IMR-90 (cell line): Measurements from ENCODE around the gene RPUSD2. TPM values are rescaled to one million over a fixed set of nuclear protein-coding genes. Genes with fewer than 3 reads are reported as not detected.

Experiments
- ATAC-seq: fragments of 200-7000 bp; cut with Tn5 transposase; 2 replicates; pipeline ENCODE4 v1.9.1; 2020; ENCODE audit warnings: low read depth, mild to moderate bottlenecking, moderate library complexity
- BruUV-seq: library from RNA; stranded (reverse); fragments of 400-500 nt; replicated peaks from 2 replicates; lab custom pipeline; 2021; lab: Mats Ljungman, UMichigan
- CTCF ChIA-PET: fragments of 300-600 bp; formaldehyde crosslinking; extraction: SDS; loops from one replicate; lab custom pipeline; 2021; ENCODE audit warnings: antibody characterized with exemption; lab: Yijun Ruan, JAX
- POLR2A ChIA-PET: fragments of 300-600 bp; sonication (Branson Sonifier 250); formaldehyde crosslinking; loops from one replicate; lab custom pipeline; 2022; ENCODE audit warnings: antibody characterized with exemption; ENCODE audit not compliant: unreplicated experiment; lab: Charles Lee
- DNase-seq: peaks from one replicate; pipeline ENCODE4 v3.0.0; 2013
- H2AFZ ChIP-seq: replicated peaks from 2 replicates; pipeline ENCODE3; 2013; ENCODE audit warnings: low read length, mild to moderate bottlenecking; ENCODE audit not compliant: poor library complexity
- H2AK5ac ChIP-seq: 2 replicates; pipeline ENCODE4 v1.6.1; 2013; ENCODE audit warnings: low read depth, low read length, inconsistent platforms
- H2AK9ac ChIP-seq: replicated peaks from 2 replicates; pipeline ENCODE3; 2013; ENCODE audit warnings: mild to moderate bottlenecking, low read depth, low read length, moderate library complexity; ENCODE audit not compliant: poor library complexity
- H2BK120ac ChIP-seq: 2 replicates; pipeline ENCODE4 v1.6.1; 2013; ENCODE audit warnings: low read depth, low read length, inconsistent platforms
- H2BK15ac ChIP-seq: 3 replicates; pipeline ENCODE4 v1.6.1; 2013; ENCODE audit warnings: low read depth, low read length, inconsistent platforms
- H2BK20ac ChIP-seq: 2 replicates; pipeline ENCODE4 v1.6.1; 2013; ENCODE audit warnings: low read depth, mild to moderate bottlenecking, inconsistent platforms, low read length, moderate library complexity
- H2BK5ac ChIP-seq: 2 replicates; pipeline ENCODE4 v1.6.1; 2013; ENCODE audit warnings: mild to moderate bottlenecking, low read depth, low read length, inconsistent platforms; ENCODE audit not compliant: poor library complexity, severe bottlenecking
- H3K14ac ChIP-seq: replicated peaks from 2 replicates; pipeline ENCODE4 v1.6.1; 2013; ENCODE audit warnings: low read depth, low read length, inconsistent platforms
- H3K18ac ChIP-seq: 2 replicates; pipeline ENCODE4 v1.6.1; 2013; ENCODE audit warnings: low read depth, low read length, control low read depth
- H3K23ac ChIP-seq: 2 replicates; pipeline ENCODE4 v1.6.1; 2013; ENCODE audit warnings: low read depth, low read length, inconsistent platforms
- H3K27ac ChIP-seq: 2 replicates; pipeline ENCODE4 v1.5.1; 2013; ENCODE audit warnings: mild to moderate bottlenecking, control low read depth, low read length; ENCODE audit not compliant: insufficient read depth
- H3K27me3 ChIP-seq: 2 replicates; pipeline ENCODE4 v1.6.1; 2013; ENCODE audit warnings: low read length; ENCODE audit not compliant: control insufficient read depth, insufficient read depth
- H3K36me3 ChIP-seq: 2 replicates; pipeline ENCODE4 v1.6.1; 2013; ENCODE audit warnings: low read length, mixed read lengths; ENCODE audit not compliant: control insufficient read depth, insufficient read depth
- H3K4ac ChIP-seq: 2 replicates; pipeline ENCODE4 v1.6.1; 2013; ENCODE audit warnings: low read depth, low read length, inconsistent platforms
- H3K4me1 ChIP-seq: 2 replicates; pipeline ENCODE4 v1.6.1; 2013; ENCODE audit warnings: low read length, mixed read lengths; ENCODE audit not compliant: control insufficient read depth, insufficient read depth
- H3K4me2 ChIP-seq: 2 replicates; pipeline ENCODE4 v1.6.1; 2013; ENCODE audit warnings: low read depth, mild to moderate bottlenecking, control low read depth, low read length, moderate library complexity
- H3K4me3 ChIP-seq: 2 replicates; pipeline ENCODE4 v1.5.1; 2013; ENCODE audit warnings: low read depth, mild to moderate bottlenecking, control low read depth, low read length, moderate library complexity; ENCODE audit not compliant: insufficient read depth
- H3K56ac ChIP-seq: 2 replicates; pipeline ENCODE4 v1.6.1; 2013; ENCODE audit warnings: low read length, inconsistent platforms; ENCODE audit not compliant: insufficient read depth; ENCODE audit errors: extremely low read depth
- H3K79me1 ChIP-seq, 2 experiments: 2 replicates each; pipeline ENCODE4 v1.6.1; 2013; ENCODE audit warnings: low read length in 2 of 2, inconsistent platforms in 1 of 2, low read depth in 1 of 2
- H3K9ac ChIP-seq: 2 replicates; pipeline ENCODE4 v1.6.1; 2013; ENCODE audit warnings: low read depth, low read length, control low read depth
- H3K9me1 ChIP-seq: 2 replicates; pipeline ENCODE4 v1.6.1; 2013; ENCODE audit warnings: low read length, inconsistent platforms; ENCODE audit not compliant: insufficient read depth
- H3K9me3 ChIP-seq: 2 replicates; pipeline ENCODE4 v1.6.1; 2013; ENCODE audit warnings: low read length; ENCODE audit not compliant: control insufficient read depth, insufficient read depth
- H4K20me1 ChIP-seq: 2 replicates; pipeline ENCODE4 v1.6.1; 2013; ENCODE audit warnings: low read length, inconsistent platforms; ENCODE audit not compliant: insufficient read depth
- H4K5ac ChIP-seq: 2 replicates; pipeline ENCODE4 v1.6.1; 2013; ENCODE audit warnings: mild to moderate bottlenecking, low read depth, low read length, control low read depth
- H4K8ac ChIP-seq, 2 experiments: 2 replicates each; pipeline ENCODE4 v1.6.1; 2013; ENCODE audit warnings: low read depth in 2 of 2, low read length in 2 of 2, control low read depth in 1 of 2, inconsistent platforms in 1 of 2
- H4K91ac ChIP-seq: 2 replicates; pipeline ENCODE4 v1.6.1; 2013; ENCODE audit warnings: low read depth, low read length, inconsistent platforms; ENCODE audit not compliant: insufficient read depth
- CEBPB ChIP-seq: IDR thresholded peaks from 2 replicates; pipeline ENCODE4 v1.6.1; 2012; ENCODE audit warnings: low read depth, low read length, improper control_type of control experiment
- FOS ChIP-seq: fragments of 150-350 bp; IDR thresholded peaks from 2 replicates; pipeline ENCODE4 v1.6.1; 2016; ENCODE audit warnings: low read depth, low read length
- MAZ ChIP-seq: IDR thresholded peaks from 2 replicates; pipeline ENCODE4 v1.6.1; 2012; ENCODE audit warnings: low read depth, mild to moderate bottlenecking, low read length, improper control_type of control experiment, moderate library complexity, borderline replicate concordance
- MXI1 ChIP-seq: IDR thresholded peaks from 2 replicates; pipeline ENCODE4 v1.6.1; 2012; ENCODE audit warnings: low read depth, mild to moderate bottlenecking, low read length, moderate library complexity, borderline replicate concordance
- NFE2L2 ChIP-seq: fragments of 150-350 bp; IDR thresholded peaks from 2 replicates; pipeline ENCODE4 v1.6.1; 2016; ENCODE audit warnings: low read depth, mild to moderate bottlenecking, low read length
- POLR2A ChIP-seq: IDR thresholded peaks from 2 replicates; pipeline ENCODE4 v1.6.1; 2012; ENCODE audit warnings: mild to moderate bottlenecking, low read depth, low read length
- SMC3 ChIP-seq: fragments of 150-350 bp; IDR thresholded peaks from 2 replicates; pipeline ENCODE4 v1.6.1; 2016; ENCODE audit warnings: low read depth, mild to moderate bottlenecking, antibody characterized with exemption, low read length, moderate library complexity
- WGBS, 2 experiments: methylation state at CpG; one replicate each; pipeline versions ENCODE4 v1.1.5 to v1.1.7; 2013; ENCODE audit warnings: missing lambda C conversion rate in 2 of 2; ENCODE audit not compliant: insufficient read length in 1 of 2; ENCODE audit errors: extremely low coverage in 2 of 2; 5-methylcytosine and 5-hydroxymethylcytosine counted together
- dilution Hi-C: fragments of 300-500 bp; cut with HindIII; formaldehyde crosslinking; loops from one replicate; pipeline ENCODE4 v1.14.3; 2018; ENCODE audit warnings: low sequenced_read_pairs; ENCODE audit not compliant: unreplicated experiment
- in situ Hi-C: fragments of 300-500 bp; cut with MboI; formaldehyde crosslinking; loops from 3 replicates; pipeline ENCODE4 v1.14.3; 2019; ENCODE audit warnings: low sequenced_read_pairs, inconsistent platforms, mixed read lengths
- intact Hi-C: fragments of 100-400 bp; cut with micrococcal nuclease; formaldehyde crosslinking; loops from 2 replicates; pipeline ENCODE4 v1.10.0; 2022
- polyA plus RNA-seq, 3 experiments: library from polyadenylated mRNA; depleted of rRNA; stranded (reverse); fragments of >200 nt; gene quantifications; 2 replicates each; pipeline ENCODE4 v1.2.3, GENCODE V29; 2012; ENCODE audit warnings: low replicate concordance in 1 of 3
- total RNA-seq: library from RNA; depleted of rRNA; stranded (reverse); fragments of >200 nt; gene quantifications from 2 replicates; pipeline ENCODE4 v1.2.3, GENCODE V29; 2012
- TF ChIP-seq, protein P1 (sequence below): conservative IDR thresholded peaks from 2 replicates; pipeline ENCODE4 v1.5.1; 2012; ENCODE audit warnings: mild to moderate bottlenecking, low read depth, low read length, improper control_type of control experiment
- TF ChIP-seq, protein P2 (sequence below): fragments of 150-350 bp; IDR thresholded peaks from 2 replicates; pipeline ENCODE4 v1.6.1; 2016; ENCODE audit warnings: low read depth, mild to moderate bottlenecking, low read length, moderate library complexity, borderline replicate concordance
- TF ChIP-seq, protein P3 (sequence below): fragments of 150-350 bp; IDR thresholded peaks from 2 replicates; pipeline ENCODE4 v1.6.1; 2017; ENCODE audit warnings: mild to moderate bottlenecking, antibody characterized with exemption, low read length, low read depth

RPUSD2 gene
- total and polyA plus RNA-seq, 2 of the 4 experiments (the other 2 are of a cell fraction) = 7.4 to 13.4 TPM

DNA sequence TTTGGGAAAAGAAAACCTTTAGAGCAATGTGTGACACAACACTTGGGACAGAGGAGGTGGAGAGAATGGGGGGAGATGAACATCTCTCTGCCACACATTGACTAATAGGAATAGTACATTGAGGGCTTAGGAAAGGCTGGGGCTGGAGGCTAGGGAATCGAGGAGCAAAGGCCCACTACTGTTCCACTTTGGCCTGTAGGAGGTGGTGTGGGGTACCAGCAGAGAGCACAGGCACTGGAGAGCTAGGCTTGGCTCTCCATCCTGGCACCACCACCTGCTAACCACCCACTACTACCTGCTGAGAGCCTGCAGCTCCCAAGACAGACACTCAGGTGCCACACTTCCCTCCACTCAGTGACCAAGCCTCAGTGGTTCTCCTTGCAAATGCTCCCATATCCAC is 23.6 kb upstream of the RPUSD2 start:
- in situ Hi-C loops (no loop called here), intact Hi-C loops (no loop called here), dilution Hi-C loops (no loop called here)
- Histone ChIP-seq H2BK5ac (no peak overlapping the region), H3K9me3 (no peaks in the 10 kb centered on the region), H3K36me3 (peaks cover 4% of the 10 kb centered on the region), H3K9ac (no peak overlapping the region), H3K9me1 (peaks cover 2% of the 10 kb centered on the region; the same call in 1 of the 2 replicates), H2AK5ac (no peak overlapping the region), H3K14ac (no peak overlapping the region), H3K4me1 (no peaks in the 10 kb centered on the region), H2BK120ac (no peak overlapping the region), H4K20me1 (no peaks in the 10 kb centered on the region), H2BK20ac (no peak overlapping the region), H3K4me2 (no peak overlapping the region), H3K4ac (no peak overlapping the region), H4K91ac (no peak overlapping the region), H4K8ac (no peak overlapping the region), H3K56ac (no peak overlapping the region), H3K23ac (no peak overlapping the region), H3K18ac (no peak overlapping the region), H3K4me3 (no peak overlapping the region), H2BK15ac (no peak overlapping the region), H2AK9ac (no peak overlapping the region), H3K79me1 (no peaks in the 10 kb centered on the region), H4K5ac (no peak overlapping the region), H3K27ac (no peak overlapping the region), H2AFZ (no peak overlapping the region), H3K27me3 (no peaks in the 10 kb centered on the region)
- POLR2A ChIA-PET = no interaction called here
- no peak for ATAC-seq
- DNase-seq = no peak
- no peak for TF ChIP-seq NFE2L2
- TF ChIP-seq, protein P1, sequence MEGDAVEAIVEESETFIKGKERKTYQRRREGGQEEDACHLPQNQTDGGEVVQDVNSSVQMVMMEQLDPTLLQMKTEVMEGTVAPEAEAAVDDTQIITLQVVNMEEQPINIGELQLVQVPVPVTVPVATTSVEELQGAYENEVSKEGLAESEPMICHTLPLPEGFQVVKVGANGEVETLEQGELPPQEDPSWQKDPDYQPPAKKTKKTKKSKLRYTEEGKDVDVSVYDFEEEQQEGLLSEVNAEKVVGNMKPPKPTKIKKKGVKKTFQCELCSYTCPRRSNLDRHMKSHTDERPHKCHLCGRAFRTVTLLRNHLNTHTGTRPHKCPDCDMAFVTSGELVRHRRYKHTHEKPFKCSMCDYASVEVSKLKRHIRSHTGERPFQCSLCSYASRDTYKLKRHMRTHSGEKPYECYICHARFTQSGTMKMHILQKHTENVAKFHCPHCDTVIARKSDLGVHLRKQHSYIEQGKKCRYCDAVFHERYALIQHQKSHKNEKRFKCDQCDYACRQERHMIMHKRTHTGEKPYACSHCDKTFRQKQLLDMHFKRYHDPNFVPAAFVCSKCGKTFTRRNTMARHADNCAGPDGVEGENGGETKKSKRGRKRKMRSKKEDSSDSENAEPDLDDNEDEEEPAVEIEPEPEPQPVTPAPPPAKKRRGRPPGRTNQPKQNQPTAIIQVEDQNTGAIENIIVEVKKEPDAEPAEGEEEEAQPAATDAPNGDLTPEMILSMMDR = no peak
- TF ChIP-seq, protein P2, sequence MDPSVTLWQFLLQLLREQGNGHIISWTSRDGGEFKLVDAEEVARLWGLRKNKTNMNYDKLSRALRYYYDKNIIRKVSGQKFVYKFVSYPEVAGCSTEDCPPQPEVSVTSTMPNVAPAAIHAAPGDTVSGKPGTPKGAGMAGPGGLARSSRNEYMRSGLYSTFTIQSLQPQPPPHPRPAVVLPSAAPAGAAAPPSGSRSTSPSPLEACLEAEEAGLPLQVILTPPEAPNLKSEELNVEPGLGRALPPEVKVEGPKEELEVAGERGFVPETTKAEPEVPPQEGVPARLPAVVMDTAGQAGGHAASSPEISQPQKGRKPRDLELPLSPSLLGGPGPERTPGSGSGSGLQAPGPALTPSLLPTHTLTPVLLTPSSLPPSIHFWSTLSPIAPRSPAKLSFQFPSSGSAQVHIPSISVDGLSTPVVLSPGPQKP = no peak
- TF ChIP-seq MXI1 = no peak
- TF ChIP-seq MAZ = no peak
- TF ChIP-seq SMC3 = no peak
- TF ChIP-seq, protein P3, sequence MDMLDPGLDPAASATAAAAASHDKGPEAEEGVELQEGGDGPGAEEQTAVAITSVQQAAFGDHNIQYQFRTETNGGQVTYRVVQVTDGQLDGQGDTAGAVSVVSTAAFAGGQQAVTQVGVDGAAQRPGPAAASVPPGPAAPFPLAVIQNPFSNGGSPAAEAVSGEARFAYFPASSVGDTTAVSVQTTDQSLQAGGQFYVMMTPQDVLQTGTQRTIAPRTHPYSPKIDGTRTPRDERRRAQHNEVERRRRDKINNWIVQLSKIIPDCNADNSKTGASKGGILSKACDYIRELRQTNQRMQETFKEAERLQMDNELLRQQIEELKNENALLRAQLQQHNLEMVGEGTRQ = no peak
- no peak for TF ChIP-seq POLR2A
- no peak for TF ChIP-seq FOS
- no peak for TF ChIP-seq CEBPB
- CTCF ChIA-PET = no interaction called here
- no CpG with 5 or more reads among the region's 1 CpG for WGBS, 2 experiments
- no TSS peak for BruUV-seq
